ENCODE data around the gene XXYLT1. TPM values are rescaled to one million over a fixed set of nuclear protein-coding genes. Genes with fewer than 3 reads are reported as not detected.

XXYLT1 gene
- total and polyA plus RNA-seq, 9 of the 15 experiments (the other 6 are each of a cell fraction or from before 2014, with no cell fraction given) = 1.9 to 18.9 (median 15.0) TPM

- no peak for TF ChIP-seq TRIM25 (IDR thresholded peaks at IDR 0.05; ENCODE audit: borderline replicate concordance)
- 0 out of 2 replicates have a peak, but pooled peaks have one; percentile 59 for TF ChIP-seq MECOM (CRISPR knock-in tag; IDR thresholded peaks at IDR 0.05)
- no peak; the same call in none of the 2 replicates for TF ChIP-seq DMBX1 (CRISPR knock-in tag; IDR thresholded peaks at IDR 0.05; ENCODE audit: borderline replicate concordance)
- TF ChIP-seq, protein P1, sequence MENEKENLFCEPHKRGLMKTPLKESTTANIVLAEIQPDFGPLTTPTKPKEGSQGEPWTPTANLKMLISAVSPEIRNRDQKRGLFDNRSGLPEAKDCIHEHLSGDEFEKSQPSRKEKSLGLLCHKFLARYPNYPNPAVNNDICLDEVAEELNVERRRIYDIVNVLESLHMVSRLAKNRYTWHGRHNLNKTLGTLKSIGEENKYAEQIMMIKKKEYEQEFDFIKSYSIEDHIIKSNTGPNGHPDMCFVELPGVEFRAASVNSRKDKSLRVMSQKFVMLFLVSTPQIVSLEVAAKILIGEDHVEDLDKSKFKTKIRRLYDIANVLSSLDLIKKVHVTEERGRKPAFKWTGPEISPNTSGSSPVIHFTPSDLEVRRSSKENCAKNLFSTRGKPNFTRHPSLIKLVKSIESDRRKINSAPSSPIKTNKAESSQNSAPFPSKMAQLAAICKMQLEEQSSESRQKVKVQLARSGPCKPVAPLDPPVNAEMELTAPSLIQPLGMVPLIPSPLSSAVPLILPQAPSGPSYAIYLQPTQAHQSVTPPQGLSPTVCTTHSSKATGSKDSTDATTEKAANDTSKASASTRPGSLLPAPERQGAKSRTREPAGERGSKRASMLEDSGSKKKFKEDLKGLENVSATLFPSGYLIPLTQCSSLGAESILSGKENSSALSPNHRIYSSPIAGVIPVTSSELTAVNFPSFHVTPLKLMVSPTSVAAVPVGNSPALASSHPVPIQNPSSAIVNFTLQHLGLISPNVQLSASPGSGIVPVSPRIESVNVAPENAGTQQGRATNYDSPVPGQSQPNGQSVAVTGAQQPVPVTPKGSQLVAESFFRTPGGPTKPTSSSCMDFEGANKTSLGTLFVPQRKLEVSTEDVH (IDR thresholded peaks at IDR 0.05; ENCODE audit: low read depth, partially characterized antibody) = no peak
- no peak for TF ChIP-seq ATF4 (CRISPR knock-in tag; IDR thresholded peaks at IDR 0.05)
- TF ChIP-seq PCBP1 (IDR thresholded peaks at IDR 0.05; ENCODE audit: low read depth, low read length, poor library complexity, severe bottlenecking) = no peak
- TF ChIP-seq U2AF1 (optimal IDR thresholded peaks at IDR 0.05; ENCODE audit: low read depth, low read length) = peak; percentile 45
- TF ChIP-seq ZBTB49 (CRISPR knock-in tag; IDR thresholded peaks at IDR 0.05; ENCODE audit: borderline replicate concordance) = no peak
- no peak for TF ChIP-seq THRAP3 (IDR thresholded peaks at IDR 0.05; ENCODE audit: borderline replicate concordance)
- TF ChIP-seq SUPT5H (IDR thresholded peaks at IDR 0.05) = peak; percentile 60
- TF ChIP-seq LEF1 (IDR thresholded peaks at IDR 0.05) = 0 out of 2 replicates have a peak, but pooled peaks have one; percentile 14
- TF ChIP-seq POLR2AphosphoS5 (IDR thresholded peaks at IDR 0.05; ENCODE audit: control insufficient read depth, insufficient read depth, low read depth, low read length) = peak; percentile 65
- TF ChIP-seq PHF21A (IDR thresholded peaks at IDR 0.05; ENCODE audit: borderline replicate concordance, low read depth) = 0 out of 2 replicates have a peak, but pooled peaks have one; percentile 34
- TF ChIP-seq, protein P2, sequence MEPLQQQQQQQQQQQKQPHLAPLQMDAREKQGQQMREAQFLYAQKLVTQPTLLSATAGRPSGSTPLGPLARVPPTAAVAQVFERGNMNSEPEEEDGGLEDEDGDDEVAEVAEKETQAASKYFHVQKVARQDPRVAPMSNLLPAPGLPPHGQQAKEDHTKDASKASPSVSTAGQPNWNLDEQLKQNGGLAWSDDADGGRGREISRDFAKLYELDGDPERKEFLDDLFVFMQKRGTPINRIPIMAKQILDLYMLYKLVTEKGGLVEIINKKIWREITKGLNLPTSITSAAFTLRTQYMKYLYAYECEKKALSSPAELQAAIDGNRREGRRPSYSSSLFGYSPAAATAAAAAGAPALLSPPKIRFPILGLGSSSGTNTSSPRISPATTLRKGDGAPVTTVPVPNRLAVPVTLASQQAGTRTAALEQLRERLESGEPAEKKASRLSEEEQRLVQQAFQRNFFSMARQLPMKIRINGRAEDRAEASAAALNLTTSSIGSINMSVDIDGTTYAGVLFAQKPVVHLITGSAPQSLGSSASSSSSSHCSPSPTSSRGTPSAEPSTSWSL (CRISPR knock-in tag; IDR thresholded peaks at IDR 0.05; ENCODE audit: borderline replicate concordance) = no peak
- no peak; the same call in none of the 2 replicates for TF ChIP-seq ZNF175 (CRISPR knock-in tag; IDR thresholded peaks at IDR 0.05; ENCODE audit: low read depth)
- TF ChIP-seq PTRF (tag; IDR thresholded peaks at IDR 0.05) = no peak
- peak; percentile 48 for TF ChIP-seq FIP1L1 (IDR thresholded peaks at IDR 0.05; ENCODE audit: low read depth, low read length, poor library complexity, severe bottlenecking)
Observed at GRCh38 chr3:195259475-195260279, 11.3 kb downstream of the XXYLT1 start (continued).

Data from K562 (cell line).